Activated T-helper 1 cell treated with anti-CD3 and anti-CD28 coated beads, Interleukin-2, amount 50 U/mL, for 16 hours (primary cell): ENCODE measurements around the gene PSMB9.
A peak's percentile ranks its signal among the peaks of the same experiment; 100 is the strongest.
"Not testable (repeated sequence)": the region's sequence is repeated elsewhere in the genome, so short reads cannot be mapped to it uniquely, and the experiment has no call there.

Experiments
- DNase-seq, 2 donors: peaks; one replicate each; pipeline ENCODE4 v3.0.0-alpha.2; 2020; ENCODE audit warnings: low read depth in 1 of 2, low spot score in 1 of 2

The PSMB9 gene

GRCh38 chr6:32853541-32854375 lies at the start of gene PSMB9, which contains the start of gene TAP1:
PSMB9 (plus strand) TSS chr6:32854192; CDS start chr6:32854230, 38 bp downstream.
TAP1 (minus strand) TSS chr6:32853704; CDS start chr6:32853636, 68 bp downstream.
- peak; percentile 77 to 91 for DNase-seq

- not testable (repeated sequence) for DNase-seq
Measured at GRCh38 chr6:32805404-32805803, 48.6 kb upstream of the PSMB9 start.

GRCh38 chr6:32807020-32807580 lies 46.9 kb upstream of the PSMB9 start:
- DNase-seq = no peak

- no peak for DNase-seq
Measured at GRCh38 chr6:32809171-32809570, 44.8 kb upstream of the PSMB9 start.

GRCh38 chr6:32814145-32814544 lies 39.8 kb upstream of the PSMB9 start:
- no peak for DNase-seq

GRCh38 chr6:32815115-32815514 lies 38.9 kb upstream of the PSMB9 start:
- no peak for DNase-seq

- no peak for DNase-seq
Measured at GRCh38 chr6:32815996-32816395, 38.0 kb upstream of the PSMB9 start.

GRCh38 chr6:32816746-32817204 lies 37.2 kb upstream of the PSMB9 start, which contains the start of gene HLA-DOB:
HLA-DOB (minus strand) TSS chr6:32817002; CDS start chr6:32816951, 51 bp downstream.
- no peak for DNase-seq

GRCh38 chr6:32818867-32819266 lies 35.1 kb upstream of the PSMB9 start:
- no peak for DNase-seq

- DNase-seq = no peak
Measured at GRCh38 chr6:32819729-32820128, 34.3 kb upstream of the PSMB9 start.

GRCh38 chr6:32825966-32826365 lies 28.0 kb upstream of the PSMB9 start:
- no peak for DNase-seq

GRCh38 chr6:32827025-32827424 lies 27.0 kb upstream of the PSMB9 start:
- DNase-seq = no peak

- DNase-seq = no peak
Measured at GRCh38 chr6:32829495-32829894, 24.5 kb upstream of the PSMB9 start.

GRCh38 chr6:32830017-32830416 lies 24.0 kb upstream of the PSMB9 start:
- no peak for DNase-seq

- no peak for DNase-seq
Measured at GRCh38 chr6:32830936-32831335, 23.1 kb upstream of the PSMB9 start.

- DNase-seq = no peak
Measured at GRCh38 chr6:32832535-32832934, 21.5 kb upstream of the PSMB9 start.

- DNase-seq = no peak
Measured at GRCh38 chr6:32833664-32834063, 20.3 kb upstream of the PSMB9 start.

- DNase-seq = no peak
Measured at GRCh38 chr6:32835167-32835893, 18.7 kb upstream of the PSMB9 start.

GRCh38 chr6:32836873-32837272 lies 17.1 kb upstream of the PSMB9 start:
- no peak for DNase-seq

- no peak for DNase-seq
Measured at GRCh38 chr6:32837651-32838113, 16.3 kb upstream of the PSMB9 start.

- DNase-seq = peak; percentile 97 to 98
Measured at GRCh38 chr6:32838114-32838958, 15.7 kb upstream of the PSMB9 start, which contains the start of gene TAP2. TAP2 (minus strand) TSS chr6:32838739; CDS start chr6:32838233, 506 bp downstream.
